Fibroblast of skin of abdomen (primary cell): ENCODE data around the gene OR2A5.
"Not testable (repeated sequence)": the region's sequence is repeated elsewhere in the genome, so short reads cannot be mapped to it uniquely, and the experiment has no call there.

Source experiments
- DNase-seq: peaks from one replicate; pipeline ENCODE4 v3.0.0-alpha.2; 2013

The OR2A5 gene

GRCh38 chr7:144035385-144035784 is 13.4 kb upstream of the OR2A5 start:
- no peak for DNase-seq

DNA sequence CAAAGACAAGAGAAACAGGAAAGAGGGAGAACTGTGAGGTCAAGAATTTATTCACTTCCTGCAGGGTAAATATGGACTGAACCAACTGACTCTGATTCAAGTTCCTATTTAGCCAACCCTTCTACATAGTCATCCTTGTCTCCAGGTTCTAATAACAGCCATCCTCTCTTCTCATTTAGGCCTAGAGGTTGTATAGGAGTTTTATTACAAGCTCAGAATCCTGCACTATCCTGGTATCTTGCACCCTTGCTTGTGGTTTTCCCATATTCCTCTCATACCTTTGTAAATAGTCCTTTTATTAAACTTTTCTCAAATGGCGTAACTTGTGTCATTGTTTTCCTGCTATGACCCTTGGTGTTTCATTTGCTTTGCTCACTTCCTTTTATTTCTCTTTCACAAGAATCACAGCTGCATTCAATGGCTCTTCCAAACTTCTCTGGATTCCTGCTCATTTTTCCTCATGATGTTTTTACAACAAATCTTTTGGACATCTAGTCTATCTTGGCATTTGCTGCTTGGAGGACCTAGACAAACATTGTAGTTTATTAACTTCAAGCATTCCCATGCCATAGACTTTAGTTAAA is 12.4 kb upstream of the OR2A5 start:
- DNase-seq: no peak

DNA sequence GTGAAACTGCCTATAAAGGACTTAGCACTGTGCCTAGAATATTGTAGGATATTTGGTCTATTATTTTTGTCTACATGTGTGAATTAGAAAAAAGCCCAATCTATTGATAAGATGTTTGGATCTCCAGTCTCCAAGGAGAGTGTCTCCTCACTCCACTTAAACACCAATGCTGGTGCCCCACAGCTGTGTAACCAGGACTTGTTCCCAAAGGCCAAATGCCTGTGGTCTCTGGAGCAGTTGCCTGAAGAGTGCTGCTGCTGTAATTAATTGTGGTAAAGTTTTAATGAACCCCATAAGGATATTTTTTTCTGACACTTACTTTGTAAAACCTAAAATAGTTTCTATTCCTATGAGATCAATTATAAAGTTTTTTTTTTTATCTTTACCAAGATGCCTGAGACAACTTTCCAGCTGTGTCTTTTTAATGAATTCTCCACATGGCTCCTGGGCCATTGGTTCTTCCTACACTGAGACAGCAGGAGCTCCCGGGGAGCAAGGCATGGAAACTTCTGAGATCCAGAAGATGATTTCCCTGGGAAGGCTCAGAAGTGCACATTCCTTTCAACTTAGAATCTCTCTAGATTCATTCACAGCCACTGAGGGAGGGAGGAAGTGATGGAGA is 11.2 kb upstream of the OR2A5 start:
- no peak for DNase-seq

GRCh38 chr7:144038887-144039286 is 9.9 kb upstream of the OR2A5 start:
- no peak for DNase-seq

DNA sequence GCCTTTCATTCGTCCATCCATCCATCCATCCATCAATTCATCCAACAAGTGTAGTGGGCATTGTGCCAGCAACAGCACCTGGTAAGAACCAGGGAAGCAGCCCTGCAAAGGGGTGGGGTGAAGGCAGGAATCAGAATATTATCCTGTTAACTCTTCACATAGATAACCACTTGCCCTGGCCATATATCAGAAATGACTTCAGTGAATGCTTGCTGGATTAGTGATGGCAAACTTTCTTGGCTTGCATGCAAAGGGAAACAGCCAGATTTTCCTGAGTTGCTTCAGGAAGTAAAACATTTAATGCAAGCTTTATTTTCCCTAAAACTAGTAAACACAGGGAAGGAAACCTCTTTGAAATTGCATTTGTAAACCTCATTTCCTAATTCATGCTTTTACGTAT is 743 bp downstream of the OR2A5 start:
- no peak for DNase-seq

DNA sequence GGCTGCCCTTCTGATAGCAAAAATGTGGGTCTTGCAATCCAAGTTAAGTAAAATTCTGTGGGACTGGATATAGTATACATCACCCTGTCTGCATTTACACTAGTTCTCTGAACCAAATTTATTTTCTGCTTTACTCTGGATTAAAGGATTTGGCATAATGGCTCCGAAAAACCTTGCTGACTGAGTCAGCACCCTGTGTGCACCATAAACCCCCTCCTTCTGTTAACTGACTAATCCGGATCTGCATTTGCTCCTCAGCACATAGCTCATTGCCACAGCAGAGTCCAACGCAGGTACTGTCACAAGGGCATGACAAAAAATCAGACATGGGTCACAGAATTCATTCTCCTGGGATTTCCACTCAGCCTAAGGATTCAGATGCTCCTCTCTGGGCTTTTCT is 1.3 kb downstream of the OR2A5 start:
- no peak for DNase-seq

GRCh38 chr7:144050884-144051283 is 2.1 kb downstream of the OR2A5 start:
- not testable (repeated sequence) for DNase-seq

DNA sequence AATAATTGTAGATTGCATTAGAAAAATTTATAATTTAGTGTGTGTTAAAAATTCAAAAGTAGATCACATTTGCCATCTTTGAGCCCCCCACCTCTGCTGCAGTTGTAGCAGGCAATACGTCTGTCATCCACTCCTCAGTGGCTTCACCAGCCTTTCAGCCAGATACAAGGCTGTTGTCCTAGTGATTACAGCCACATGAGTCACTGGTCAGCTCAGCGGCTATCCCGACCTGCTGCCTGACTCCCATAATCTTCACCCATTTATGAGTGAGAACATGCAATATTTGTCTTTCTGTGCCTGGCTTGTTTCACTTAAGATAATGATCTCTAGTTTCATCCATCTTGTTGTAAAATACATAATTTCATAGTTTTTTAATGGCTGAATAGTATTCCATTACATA is 9.2 kb downstream of the OR2A5 start:
- DNase-seq: no peak

DNA sequence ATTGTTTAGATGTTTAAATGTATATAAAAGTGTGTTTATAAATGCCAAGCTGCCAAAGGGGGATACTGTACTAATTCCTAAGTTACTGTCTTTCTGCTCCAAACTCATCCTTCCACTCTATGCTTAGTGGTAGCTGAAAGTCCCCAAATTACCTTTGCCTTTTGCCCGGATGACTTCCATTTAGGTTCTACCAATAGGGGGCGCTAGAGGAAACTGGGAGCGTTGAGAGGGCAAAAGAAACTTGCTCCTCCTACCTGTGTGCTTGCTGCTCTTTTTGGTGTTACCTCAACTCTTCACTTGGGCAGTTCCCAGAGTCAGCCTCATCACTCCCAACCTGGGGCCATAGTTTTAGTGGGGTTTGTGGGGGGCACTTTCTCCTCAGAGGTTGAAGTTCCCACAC is 15.0 kb downstream of the OR2A5 start:
- DNase-seq: no peak

- DNase-seq: no peak
Observed at GRCh38 chr7:144069511-144069910, 20.8 kb downstream of the OR2A5 start, which contains the start of gene OR2A25. Gene OR2A25, plus strand, starts transcription at chr7:144069811. Its CDS starts 4,409 bp downstream, at chr7:144074220.

- no peak for DNase-seq
Observed at GRCh38 chr7:144069953-144070352, 21.2 kb downstream of the OR2A5 start.

DNA sequence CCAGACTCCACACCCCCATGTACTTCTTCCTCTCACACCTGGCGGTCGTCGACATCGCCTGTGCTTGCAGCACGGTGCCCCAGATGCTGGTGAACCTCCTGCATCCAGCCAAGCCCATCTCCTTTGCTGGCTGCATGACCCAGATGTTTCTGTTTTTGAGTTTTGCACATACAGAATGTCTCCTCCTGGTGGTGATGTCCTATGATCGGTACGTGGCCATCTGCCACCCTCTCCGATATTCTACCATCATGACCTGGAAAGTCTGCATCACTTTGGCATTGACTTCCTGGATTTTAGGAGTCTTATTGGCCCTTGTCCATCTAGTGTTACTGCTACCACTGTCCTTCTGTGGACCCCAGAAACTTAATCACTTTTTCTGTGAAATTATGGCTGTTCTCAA is 25.6 kb downstream of the OR2A5 start:
- DNase-seq: no peak

DNA sequence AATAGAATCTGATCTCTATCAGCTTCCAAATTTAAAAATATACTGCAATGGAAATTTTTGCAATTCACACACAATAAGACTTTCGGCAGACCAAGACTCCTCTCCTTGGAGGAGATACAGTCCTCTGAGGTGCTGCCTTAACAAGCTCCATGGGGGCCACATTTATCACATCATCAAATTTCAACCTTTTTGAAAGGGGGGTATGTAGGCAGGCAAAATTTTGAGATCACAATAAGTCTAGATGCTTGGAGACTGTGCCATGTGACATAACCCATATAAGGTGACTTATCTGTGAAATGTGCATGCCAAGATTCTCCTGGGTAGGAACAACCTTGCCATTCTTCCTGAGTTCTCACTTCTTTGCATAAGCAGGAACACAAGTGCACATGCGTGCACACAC is 37.2 kb downstream of the OR2A5 start, which contains the start of gene OR2A12:
OR2A12 (plus strand) TSS at position 301 of the 400 bp plus-strand sequence. CDS start 8,830 bp downstream, outside the sequence.
- no peak for DNase-seq

DNA sequence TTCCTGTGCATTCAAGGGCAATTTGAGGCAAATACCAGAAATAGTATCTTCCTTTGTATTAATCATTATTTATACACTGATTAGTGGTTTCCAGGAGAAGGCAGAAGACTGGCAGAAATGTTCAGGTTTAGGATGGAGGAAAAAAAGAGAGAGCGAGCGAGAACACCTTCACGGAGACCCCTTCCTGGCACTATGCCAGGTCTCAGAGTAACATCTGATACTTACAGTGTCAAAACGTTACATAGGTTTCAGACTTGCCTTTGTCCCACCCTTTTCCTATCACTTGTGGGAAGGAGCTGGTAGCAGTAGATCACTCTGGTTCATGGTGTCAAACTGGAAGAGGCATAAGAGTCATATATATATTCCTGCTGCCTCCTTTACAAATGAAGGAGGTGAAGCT is 38.0 kb downstream of the OR2A5 start:
- no peak for DNase-seq

DNA sequence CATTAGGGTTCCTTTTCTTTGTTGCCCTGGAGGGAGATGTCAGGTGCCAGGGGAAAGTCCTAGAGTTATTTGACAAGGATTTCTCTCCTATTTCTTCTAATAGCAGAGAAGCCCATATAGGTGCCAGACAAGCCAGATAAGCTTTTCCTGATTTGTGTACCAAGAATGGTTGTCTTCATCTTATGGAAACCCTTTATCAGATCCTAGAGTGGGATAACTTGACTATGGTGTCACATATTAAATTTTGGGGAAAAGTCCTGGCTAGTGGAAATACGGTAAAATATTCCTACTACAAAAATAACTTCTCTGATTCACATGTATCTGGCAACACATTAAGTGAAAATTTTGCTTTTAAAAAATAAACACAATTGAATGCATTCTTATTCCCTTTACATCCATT is 38.5 kb downstream of the OR2A5 start:
- no peak for DNase-seq

GRCh38 chr7:144090667-144091066 is 41.9 kb downstream of the OR2A5 start:
- no peak for DNase-seq

DNA sequence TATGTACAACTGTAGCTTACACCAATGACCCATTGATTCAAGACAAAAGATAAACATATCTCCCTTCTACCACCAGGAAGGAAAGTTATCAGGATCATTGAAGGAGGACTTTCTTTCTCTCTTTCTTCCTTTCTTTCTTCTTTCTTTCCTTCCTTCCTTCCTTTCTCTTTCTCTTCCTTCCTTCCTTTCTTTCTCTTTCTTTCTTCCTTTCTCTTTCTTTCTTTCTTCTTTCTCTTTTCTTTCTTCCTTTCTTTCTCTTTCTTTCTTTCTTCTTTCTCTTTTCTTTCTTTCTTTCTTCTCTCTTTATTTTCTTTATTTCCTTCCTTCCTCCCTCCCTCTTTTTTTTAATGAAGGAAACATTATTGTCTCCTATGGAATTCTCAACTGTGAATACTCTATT is 50.0 kb downstream of the OR2A5 start:
- no peak for DNase-seq

DNA sequence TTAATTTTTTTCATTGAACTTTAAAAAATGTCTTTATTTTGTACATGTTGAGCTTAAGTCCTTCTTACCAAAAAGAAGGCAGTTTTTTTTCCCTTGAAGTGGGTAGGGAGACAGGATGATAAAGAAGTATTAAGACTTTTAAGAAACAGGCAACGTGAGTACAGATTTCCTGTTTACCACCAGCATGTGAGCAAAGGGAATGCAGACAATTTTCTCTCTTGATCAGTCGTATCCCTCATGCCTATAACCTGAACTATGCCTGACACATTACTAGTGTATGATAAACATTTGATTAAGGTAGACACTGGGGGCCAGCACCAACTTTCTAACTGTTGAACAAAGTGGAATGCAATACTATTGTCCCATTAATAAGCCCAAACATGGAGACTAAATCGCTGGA is 51.9 kb downstream of the OR2A5 start:
- no peak for DNase-seq

GRCh38 chr7:144102041-144102440 is 53.3 kb downstream of the OR2A5 start:
- no peak for DNase-seq

- DNase-seq: no peak
Observed at GRCh38 chr7:144105211-144105610, 56.5 kb downstream of the OR2A5 start.
